Daoy (cell line): ENCODE results near the gene APOF. TPM values are rescaled to one million over a fixed set of nuclear protein-coding genes. Genes with fewer than 3 reads are reported as not detected.
"Not testable (repeated sequence)": the region's sequence is repeated elsewhere in the genome, so short reads cannot be mapped to it uniquely, and the experiment has no call there.

ENCODE experiments used
- DNase-seq: peaks from one replicate; pipeline ENCODE4 v3.0.0-alpha.2; 2015; ENCODE audit warnings: low read depth
- total RNA-seq: library from RNA; depleted of rRNA; stranded (reverse); fragments of >200 nt; shearing (Covaris generic); gene quantifications from 2 replicates; pipeline ENCODE4 v1.2.3, GENCODE V29; 2014; rRNA removed

The APOF gene, protein sequence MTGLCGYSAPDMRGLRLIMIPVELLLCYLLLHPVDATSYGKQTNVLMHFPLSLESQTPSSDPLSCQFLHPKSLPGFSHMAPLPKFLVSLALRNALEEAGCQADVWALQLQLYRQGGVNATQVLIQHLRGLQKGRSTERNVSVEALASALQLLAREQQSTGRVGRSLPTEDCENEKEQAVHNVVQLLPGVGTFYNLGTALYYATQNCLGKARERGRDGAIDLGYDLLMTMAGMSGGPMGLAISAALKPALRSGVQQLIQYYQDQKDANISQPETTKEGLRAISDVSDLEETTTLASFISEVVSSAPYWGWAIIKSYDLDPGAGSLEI
- 0.40 TPM in 1 of 2 replicates, not detected in the other for total RNA-seq

GRCh38 chr12:56362130-56363059, at the start of gene APOF:
Gene APOF (minus strand): TSS chr12:56362857. CDS start chr12:56362745, 112 bp downstream.
- DNase-seq = no peak

DNA sequence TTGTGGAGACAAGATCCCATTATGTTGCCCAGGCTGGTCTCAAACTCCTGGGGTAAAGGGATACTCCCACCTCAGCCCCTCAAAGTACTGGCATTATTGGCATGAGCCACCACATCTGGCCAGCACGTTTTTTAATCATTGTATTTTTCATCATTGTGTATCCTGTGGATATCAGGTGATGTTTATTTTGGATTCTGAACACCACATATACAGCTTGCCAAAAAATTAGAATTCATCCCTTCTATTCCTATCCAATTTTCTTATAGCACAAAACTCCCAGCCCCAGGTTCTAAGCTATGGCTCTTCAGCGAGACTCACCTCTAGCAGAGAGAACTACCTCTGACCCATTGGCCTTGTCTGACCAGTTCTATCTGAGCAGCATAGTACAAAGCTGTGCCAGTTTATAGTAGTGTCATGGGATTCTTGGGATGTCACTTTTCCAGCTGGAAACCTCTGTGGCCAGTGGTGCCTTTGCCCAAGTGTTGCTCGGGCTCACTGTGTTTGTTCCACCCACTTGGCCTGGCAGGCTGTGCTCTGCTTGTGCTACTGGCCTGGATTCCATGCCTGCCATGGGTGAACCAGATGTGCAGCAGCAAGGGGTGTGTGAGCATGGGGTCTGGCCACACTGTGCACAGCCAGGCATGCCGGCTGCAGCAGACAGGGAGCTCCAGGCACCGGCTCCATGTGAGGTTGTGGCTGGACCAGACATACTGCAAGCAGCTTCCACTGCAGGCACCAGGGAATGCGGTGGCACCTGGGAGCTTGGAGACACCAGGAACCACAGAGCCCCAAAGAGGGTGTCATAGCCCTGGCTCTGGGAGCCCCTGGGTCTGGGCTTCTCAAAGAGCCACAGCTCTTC, 49.4 kb upstream of the APOF start:
- no peak for DNase-seq

- no peak for DNase-seq
These were observed 48.1 kb upstream of the APOF start for GRCh38 chr12:56410768-56411167.

DNA sequence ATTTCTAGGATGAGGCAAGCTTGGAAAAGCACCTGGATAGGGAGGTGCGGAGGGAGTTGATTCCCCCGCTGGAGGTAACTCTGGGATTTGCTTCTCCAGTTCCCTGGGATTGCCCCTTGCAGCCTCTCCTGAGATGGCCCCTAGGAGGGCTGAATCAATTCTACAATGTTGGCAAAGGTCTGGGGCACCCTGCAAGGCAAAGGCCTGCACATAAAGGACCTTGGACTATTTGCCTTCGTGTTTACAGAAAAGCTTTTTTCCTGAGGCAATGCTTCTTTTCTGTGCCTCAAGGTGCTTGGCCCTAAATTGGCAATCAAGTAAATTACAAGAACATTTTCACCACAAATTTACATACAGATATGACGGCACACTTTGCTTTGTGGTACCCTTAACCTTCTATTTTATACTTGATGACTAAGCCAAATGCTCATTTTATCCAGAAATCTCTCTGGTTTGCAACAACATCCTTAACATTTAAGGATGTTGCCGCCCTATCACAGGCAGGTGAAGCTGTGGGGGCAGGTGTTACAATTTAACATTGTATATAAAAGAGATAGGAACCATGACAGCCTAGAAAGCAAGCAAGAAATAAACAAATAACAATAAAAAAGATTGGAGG, 46.3 kb upstream of the APOF start:
- no peak for DNase-seq

DNA sequence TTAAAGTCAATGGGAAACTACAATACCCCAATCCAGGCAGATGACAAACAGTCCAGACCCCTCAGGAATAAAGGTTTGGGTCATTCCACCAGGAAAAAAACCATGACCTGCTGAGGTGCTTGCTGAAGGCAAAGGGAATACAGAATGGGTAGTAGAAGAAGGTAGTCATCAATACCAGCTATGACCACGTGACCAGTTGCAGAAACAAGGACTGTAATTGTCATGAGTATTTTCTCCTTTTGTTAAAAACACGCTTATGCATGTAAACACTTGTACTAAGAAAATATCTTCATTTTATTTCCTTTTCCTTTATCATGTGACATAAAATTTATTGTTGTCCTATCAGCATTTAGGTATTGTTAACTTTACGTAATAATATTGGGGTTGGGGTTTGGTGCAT, 41.6 kb upstream of the APOF start:
- not testable (repeated sequence) for DNase-seq

DNA sequence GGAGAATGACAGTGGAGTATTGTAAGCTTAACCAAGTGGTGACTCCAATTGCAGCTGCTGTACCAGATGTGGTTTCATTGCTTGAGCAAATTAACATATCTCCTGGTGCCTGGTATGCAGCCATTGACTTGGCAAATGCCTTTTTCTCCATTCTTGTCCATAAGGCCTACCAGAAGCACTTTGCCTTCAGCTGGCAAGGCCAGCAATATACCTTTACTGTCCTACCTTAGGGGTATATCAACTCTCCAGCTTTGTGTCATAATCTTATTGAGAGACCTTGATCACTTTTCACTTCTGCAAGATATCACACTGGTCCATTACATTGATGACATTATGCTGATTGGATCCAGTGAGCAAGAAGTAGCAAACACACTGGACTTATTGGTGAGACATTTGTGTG, 39.0 kb upstream of the APOF start:
- DNase-seq = not testable (repeated sequence)

- DNase-seq = not testable (repeated sequence)
These were observed 38.5 kb upstream of the APOF start for GRCh38 chr12:56401125-56401524.

DNA sequence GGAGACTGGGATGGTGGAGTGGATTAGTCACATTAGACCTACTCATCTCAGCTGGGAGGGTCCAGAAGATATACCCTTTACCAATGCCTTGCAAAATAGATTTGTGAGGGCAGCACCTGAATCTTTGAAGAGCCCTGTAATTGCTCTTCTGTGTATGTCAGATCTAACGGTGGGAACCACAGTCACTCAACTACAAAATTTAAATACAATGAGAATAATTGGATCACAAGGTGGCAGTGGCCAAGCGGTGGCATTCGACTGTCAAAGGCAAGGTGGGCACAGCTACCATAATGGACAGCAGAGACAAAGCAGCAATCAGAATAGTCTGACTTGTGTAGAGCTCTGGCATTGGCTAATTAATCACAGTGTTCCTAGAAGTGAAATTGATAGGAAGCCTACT, 36.8 kb upstream of the APOF start:
- DNase-seq = not testable (repeated sequence)

- no peak for DNase-seq
These were observed 35.7 kb upstream of the APOF start for GRCh38 chr12:56398324-56398723.

DNA sequence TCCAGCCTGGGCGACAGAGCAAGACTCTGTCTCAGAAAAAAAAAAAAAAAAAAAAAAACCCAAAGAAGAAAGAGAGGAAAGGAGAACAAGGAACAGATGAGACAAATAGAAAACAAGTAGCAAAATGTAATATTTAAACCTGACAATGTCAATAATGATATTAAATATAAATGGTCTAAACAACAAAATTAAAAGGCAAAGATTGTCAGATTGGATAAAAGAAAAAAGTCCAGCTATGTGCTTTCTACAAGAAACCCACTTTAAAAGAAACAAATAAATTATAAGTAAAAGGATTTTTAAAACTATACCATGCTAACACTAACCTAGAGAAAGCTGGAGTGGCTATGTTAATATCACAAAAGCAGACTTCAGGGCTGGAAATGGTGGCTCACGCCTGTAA, 29.7 kb upstream of the APOF start:
- DNase-seq = no peak

- no peak for DNase-seq
These were observed 29.1 kb upstream of the APOF start for GRCh38 chr12:56391721-56392120.

DNA sequence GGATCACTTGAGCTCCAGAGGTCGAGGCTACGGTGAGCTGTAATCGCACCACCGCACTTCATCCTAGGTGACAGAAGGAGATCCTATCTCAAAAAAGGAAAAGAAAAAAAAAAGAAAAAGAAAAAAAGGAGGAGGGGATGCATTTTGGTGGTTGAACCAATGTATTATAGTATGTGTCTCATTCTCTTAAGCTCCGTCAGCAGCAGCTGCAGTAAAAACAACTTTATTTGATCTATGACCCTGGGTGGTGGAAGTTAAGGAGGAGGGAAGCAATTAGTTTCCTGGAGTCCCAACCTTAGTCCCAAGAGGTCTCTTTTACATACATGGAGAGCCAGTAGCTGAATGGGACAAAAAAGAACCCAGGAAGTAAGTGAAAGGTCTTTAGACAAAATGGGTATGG, 26.8 kb upstream of the APOF start:
- DNase-seq = no peak

GRCh38 chr12:56387152-56387736, 24.6 kb upstream of the APOF start:
- no peak for DNase-seq

GRCh38 chr12:56385873-56386272, 23.2 kb upstream of the APOF start:
- DNase-seq = peak; percentile 43

- DNase-seq = no peak
These were observed 20.0 kb upstream of the APOF start for GRCh38 chr12:56382611-56383010.

- DNase-seq = no peak
These were observed 15.3 kb upstream of the APOF start for GRCh38 chr12:56377989-56378316.

GRCh38 chr12:56377310-56377988, 14.8 kb upstream of the APOF start:
- peak; percentile 50 for DNase-seq

- DNase-seq = no peak
These were observed 13.2 kb upstream of the APOF start for GRCh38 chr12:56375598-56376434.

- no peak for DNase-seq
These were observed 12.3 kb upstream of the APOF start for GRCh38 chr12:56374726-56375597.
